GM21447 (cell line): ENCODE measurements around the gene SLAMF1.
"Not testable (repeated sequence)": the region's sequence is repeated elsewhere in the genome, so short reads cannot be mapped to it uniquely, and the experiment has no call there.

Experiments
- ATAC-seq: cut with Tn5 transposase; IDR thresholded peaks from one replicate; pipeline ENCODE4 v1.9.1; 2021; ENCODE audit not compliant: unreplicated experiment

The SLAMF1 gene

GRCh38 chr1:160665330-160666078 is 18.7 kb upstream of the SLAMF1 start:
- no peak for ATAC-seq

- peak; percentile 67 for ATAC-seq
Observed at GRCh38 chr1:160664573-160665051, 17.8 kb upstream of the SLAMF1 start.

DNA sequence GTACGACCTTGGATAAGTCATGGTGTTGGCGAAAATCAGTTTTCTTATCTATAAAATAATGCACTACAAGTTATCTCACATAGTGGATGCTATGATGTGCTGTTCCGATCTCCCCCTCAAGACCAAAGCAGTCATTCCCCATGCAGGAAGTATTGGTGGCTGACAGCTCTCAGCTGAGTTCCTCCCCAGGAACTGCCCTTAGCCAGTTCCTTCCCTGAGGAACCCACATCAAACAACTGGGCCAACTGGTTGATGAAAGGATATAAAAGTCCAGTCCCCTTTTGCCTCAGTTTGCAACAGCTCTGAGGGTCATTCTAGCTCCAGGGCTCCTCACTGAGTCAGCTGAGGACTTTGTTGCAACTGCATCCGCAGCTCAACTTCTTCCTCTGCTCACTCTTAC is 16.1 kb upstream of the SLAMF1 start:
- ATAC-seq = no peak

GRCh38 chr1:160659566-160659965 is 12.7 kb upstream of the SLAMF1 start:
- no peak for ATAC-seq

GRCh38 chr1:160658814-160659193 is 12.0 kb upstream of the SLAMF1 start:
- ATAC-seq = no peak

- ATAC-seq = no peak
Observed at GRCh38 chr1:160658162-160658813, 11.4 kb upstream of the SLAMF1 start.

GRCh38 chr1:160657250-160657781 is 10.5 kb upstream of the SLAMF1 start:
- ATAC-seq = no peak

- no peak for ATAC-seq
Observed at GRCh38 chr1:160656737-160657136, 9.9 kb upstream of the SLAMF1 start.

GRCh38 chr1:160653620-160654016 is 6.8 kb upstream of the SLAMF1 start:
- no peak for ATAC-seq

GRCh38 chr1:160652924-160653619 is 6.2 kb upstream of the SLAMF1 start:
- ATAC-seq = no peak

- ATAC-seq = not testable (repeated sequence)
Observed at GRCh38 chr1:160652065-160652641, 5.3 kb upstream of the SLAMF1 start.

DNA sequence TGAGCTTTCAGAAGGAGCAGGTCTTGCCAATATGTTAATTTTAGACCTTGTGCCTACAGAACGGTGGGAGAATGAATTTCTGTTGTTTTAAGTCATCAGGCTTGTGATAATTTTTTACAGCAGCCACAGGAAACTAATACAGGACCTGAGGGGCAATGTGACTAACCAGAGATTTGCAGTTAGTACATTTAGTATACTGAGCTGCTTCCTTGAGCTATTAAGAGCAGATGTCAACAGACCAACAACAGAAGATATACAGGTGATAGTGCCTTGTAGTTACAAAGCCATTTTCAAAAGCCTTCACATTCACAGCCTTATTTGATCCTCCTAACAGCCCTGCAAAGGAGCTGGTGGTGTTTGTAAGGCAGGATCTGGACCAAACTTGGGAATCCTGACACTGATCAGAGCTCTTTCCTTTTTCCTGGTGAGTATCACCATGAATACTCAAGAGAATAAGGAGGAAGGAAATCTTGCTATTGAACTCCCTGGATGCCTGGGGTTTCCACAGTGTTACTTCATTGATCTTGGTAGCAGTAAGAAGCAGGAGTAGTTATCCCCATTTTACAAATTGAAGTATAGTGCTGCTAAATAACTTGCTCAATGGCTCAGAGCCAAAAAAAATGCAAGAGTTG is 4.7 kb upstream of the SLAMF1 start:
- ATAC-seq = no peak

DNA sequence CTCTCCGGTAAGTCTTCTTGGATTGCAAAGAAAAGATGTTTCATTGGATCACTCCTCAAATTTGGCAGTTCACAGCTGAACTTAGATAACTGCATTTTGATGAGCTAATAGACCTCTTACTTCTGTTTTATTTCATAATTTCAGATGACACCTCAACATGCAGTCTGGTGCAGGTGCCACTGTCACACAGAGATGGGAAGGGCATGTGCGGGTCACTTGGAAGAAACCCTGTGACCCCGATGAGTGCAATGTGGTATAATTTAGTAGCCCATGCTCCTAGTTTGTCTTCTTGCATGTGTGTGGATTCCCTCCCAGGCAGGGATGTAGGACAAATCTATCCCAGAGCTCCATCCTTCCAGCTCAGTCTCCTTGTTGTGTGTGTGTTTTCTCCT is 481 bp upstream of the SLAMF1 start:
- peak; percentile 12 for ATAC-seq

DNA sequence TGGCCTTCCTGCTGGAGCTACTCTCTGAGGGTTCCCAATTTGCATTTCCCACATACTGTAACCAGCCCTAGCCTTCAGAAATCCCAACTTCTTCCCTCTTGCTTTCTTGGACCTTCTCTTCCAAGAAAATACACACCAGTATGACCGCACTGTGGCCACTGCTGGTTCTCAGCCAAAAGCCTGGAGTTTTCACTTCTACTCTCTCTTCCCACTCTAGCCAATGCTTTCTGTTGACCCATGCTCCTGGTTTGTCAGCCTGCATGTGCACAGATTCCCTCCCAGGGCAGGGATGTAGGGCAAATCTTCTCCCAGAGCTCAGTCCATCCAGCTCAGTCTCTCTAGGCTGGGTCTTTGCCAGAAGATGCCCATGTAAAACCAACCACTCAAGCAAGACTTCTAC is 664 bp downstream of the SLAMF1 start:
- no peak for ATAC-seq

DNA sequence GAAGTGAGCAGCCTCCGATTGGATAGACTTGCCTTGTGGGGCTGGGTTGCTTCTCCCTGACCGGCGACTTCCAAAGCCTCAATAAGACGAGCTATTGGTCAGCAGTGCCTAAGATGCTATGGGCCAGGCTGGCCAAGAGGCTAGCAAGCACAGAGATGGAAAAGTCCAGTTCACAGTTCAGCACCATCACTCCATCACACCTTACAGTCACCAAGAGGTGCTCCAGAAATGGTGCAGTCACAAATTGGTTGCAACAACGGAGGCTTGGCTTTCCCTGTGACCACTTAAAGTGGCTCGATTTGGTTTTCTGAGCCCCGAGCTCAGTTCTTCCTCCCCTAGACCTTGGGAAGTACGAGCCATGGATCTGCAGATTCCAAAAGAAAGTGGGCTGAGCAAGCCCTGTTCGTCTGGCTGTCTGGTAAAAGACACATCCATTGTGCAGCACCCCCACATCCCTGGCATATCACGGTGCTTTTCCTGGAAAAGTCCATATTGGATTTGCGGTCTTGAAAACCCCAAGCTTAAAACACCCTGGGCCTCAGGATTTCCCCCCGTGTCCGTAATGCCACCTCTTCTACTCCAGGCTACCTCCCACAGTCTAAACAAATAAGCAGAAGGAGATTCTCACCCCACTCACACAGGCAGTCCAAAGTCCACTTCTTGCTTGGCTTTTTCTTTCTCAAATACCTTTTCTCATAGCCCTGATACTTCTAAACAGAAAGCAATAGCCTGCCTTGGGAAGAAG is 1.3 kb downstream of the SLAMF1 start:
- no peak for ATAC-seq

GRCh38 chr1:160644399-160644798 is 2.4 kb downstream of the SLAMF1 start:
- ATAC-seq = no peak

- ATAC-seq = no peak
Observed at GRCh38 chr1:160643138-160643537, 3.7 kb downstream of the SLAMF1 start.

DNA sequence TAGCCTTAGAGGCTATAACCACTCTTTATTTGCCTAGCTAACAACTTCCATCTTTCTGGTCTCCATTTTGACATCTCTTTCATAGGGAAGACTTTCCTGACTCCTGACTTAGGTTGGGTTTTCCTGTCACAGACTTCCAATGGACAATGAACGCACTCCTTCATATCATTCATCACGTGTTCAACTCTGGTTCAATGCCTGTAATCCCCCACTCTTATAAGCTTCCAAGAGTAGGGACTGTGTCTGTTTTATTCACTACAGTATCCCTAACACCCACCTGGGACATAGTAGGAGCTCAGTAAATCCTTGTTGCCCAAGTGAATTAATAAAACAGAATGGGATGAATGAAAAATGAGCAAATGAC is 4.6 kb downstream of the SLAMF1 start:
- no peak for ATAC-seq

GRCh38 chr1:160641323-160642280 is 5.2 kb downstream of the SLAMF1 start:
- ATAC-seq = no peak
